ENCODE data around the gene PMM1.
A peak's percentile ranks its signal among the peaks of the same experiment; 100 is the strongest.
"Not testable (repeated sequence)": the region's sequence is repeated elsewhere in the genome, so short reads cannot be mapped to it uniquely, and the experiment has no call there.

Gene PMM1

DNA sequence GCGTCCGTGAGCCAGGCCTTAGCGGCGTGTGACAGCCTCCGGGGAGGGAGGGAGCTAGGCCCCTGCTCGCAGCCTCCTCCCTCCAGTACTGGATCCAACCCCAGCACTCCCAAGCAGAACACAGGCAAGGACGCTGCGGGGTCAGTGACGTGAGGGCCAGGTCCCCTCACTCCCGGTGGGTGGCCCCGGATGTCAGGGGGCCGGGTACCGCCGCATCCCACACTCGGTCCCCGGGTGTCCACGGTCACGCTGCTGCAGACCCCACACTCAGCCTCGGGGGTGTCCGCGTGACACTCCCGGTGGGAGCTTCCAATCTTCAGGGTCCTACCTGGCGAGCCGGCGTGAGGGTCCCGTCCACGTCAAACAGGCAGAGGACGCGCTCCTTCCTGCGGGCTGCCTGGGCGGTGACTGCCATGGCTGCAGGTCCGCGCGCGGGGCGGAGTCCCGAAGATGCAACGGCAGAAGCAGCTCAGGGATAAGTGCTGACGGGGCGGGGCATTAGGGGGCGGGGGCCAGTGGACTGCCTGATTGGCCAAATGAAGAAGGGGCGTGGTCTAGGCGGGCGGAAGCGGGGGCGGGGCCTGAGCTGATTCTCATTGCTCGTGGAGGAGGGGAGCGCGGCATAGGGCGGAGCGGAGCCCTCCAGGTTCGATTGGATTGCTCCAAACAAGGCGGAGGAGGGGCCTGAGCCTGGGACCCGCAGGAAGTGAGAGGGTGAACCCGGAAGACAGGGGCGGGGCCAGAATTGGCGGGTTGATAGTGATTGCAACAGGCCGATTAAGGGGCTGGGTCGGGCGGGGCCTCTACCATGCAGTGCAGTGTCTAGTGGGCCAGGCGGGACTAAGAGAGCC is at the start of gene PMM1:
Gene PMM1 (minus strand): TSS at position 450 of the 851 bp plus-strand sequence. CDS start 35 bp downstream, at position 415.
- DNase-seq (ENCODE audit: low spot score): peak; percentile 100

DNA sequence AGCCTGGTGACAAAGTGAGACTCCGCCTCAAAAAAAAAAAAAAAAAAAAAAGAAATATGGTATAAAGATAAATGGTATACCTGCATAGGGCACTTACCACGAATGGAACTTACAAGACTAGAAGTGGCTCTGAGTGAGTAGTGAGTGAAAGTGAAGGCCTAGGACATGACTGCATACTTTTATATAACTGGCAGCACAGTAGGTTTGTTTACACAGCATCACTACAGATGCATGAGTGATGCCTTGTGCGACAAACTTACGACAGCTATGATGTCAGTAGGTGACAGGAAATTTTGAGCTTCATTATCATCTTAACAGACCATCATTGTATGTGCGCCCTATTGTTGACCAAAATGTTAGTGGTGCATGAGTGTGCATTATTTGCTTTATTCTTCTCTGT is 49.1 kb upstream of the PMM1 start:
- no peak for DNase-seq (ENCODE audit: low spot score)

DNA sequence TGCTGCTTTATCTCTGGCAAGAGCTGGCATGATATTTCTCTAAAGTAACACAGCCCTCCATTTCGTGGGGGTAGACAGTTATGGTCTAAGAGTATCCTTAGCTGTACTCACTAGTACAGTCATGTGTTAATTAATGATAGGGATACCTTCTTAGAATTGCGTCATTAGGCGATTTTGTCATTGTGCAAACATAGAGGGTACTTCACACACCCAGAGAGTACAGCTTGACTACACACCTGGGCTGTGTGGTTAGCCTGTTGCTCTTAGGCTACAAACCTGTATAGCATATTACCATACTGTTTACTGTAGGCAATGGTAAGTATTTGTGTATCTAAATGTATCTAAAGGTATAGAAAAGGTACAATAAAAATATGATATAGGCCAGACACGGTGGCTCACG is 48.5 kb upstream of the PMM1 start:
- no peak for DNase-seq (ENCODE audit: low spot score)

DNA sequence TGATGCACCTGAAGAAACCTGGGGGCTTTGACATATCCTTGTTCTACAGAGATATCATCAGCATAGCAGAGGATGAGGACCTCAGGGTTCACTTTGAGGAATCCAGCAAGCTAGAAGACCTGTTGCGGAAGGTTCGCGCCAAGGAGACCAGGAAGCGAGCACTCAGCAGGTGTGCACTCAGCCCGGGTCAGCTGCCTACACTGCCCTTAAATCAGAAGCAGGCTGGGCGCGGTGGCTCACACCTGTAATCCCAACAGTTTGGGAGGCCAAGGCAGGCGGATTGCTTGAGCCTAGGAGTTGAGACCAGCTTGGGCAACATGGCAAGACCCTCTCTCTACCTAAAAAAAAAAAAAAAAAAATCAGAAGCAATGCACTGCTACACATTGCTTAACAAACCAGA is 48.0 kb upstream of the PMM1 start:
- not testable (repeated sequence) for DNase-seq (ENCODE audit: low spot score)

DNA sequence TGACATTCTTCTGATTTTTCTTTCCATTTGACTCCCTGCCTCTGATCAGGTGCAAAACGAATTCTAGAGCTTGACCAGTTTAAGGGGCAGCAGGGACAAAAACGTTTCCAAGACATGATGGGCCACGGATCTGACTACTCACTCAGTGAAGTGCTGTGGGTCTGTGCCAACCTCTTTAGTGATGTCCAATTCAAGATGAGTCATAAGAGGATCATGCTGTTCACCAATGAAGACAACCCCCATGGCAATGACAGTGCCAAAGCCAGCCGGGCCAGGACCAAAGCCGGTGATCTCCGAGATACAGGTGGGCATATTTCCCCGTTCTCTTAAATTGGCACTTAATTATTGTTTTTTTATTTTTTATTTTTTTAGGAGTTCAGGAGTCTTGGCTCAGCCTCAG is 46.8 kb upstream of the PMM1 start:
- DNase-seq (ENCODE audit: low spot score): no peak

DNA sequence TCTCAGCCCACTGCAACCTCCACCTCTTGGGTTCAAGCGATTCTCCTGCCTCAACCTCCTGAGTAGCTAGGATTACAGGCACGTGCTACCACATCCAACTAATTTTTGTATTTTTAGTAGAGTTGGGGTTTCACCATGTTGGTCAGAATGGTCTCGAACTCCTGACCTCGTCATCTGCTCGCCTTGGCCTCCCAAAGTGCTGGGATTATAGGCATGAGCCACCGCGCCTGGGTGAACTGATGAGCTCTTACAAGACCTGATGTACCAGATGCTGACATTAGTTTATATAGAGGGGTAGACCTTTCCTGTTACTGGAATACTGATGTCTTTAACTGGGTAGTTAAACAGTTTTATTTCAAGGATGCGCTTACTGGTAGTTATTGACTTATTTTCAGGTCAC is 45.0 kb upstream of the PMM1 start:
- not testable (repeated sequence) for DNase-seq (ENCODE audit: low spot score)

DNA sequence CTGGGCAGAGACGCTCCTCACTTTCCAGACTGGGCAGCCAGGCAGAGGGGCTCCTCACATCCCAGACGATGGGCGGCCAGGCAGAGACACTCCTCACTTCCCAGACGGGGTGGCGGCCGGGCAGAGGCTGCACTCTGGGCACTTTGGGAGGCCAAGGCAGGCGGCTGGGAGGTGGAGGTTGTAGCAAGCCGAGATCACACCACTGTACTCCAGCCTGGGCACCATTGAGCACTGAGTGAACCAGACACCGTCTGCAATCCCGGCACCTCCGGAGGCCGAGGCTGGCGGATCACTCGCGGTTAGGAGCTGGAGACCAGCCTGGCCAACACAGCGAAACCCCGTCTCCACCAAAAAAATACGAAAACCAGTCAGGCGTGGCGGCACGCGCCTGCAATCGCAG is 42.0 kb upstream of the PMM1 start:
- not testable (repeated sequence) for DNase-seq (ENCODE audit: low spot score)

DNA sequence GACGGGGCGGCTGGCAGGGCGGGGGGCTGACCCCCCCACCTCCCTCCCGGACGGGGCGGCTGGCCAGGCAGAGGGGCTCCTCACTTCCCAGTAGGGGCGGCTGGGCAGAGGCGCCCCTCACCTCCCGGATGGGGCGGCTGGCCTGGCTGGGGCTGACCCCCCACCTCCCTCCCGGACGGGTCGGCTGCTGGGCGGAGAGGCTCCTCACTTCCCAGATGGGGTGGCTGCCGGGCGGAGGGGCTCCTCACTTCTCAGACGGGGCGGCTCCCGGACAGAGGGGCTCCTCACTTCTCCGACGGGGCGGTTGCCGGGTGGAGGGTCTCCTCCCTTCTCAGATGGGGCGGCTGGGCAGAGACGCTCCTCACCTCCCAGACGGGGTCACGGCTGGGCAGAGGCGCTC is 41.5 kb upstream of the PMM1 start:
- not testable (repeated sequence) for DNase-seq (ENCODE audit: low spot score)

DNA sequence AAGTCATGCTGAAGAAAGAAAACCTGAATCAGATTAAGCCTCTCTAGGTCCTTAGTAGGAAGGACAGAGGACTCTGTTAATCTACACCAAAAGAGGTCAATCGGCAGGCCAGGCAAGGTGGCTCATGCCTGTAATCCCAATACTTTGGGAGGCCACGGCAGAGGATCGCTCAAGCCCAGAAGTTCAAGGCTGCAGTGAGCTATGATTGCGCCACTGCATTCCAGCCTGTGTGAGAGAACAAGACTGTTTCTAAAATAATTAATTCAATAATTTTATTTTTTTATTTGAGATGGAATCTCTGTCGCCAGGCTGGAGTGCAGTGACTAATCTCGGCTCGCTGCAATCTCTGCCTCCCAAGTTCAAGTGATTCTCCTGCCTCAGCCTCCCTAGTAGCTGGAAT is 35.9 kb upstream of the PMM1 start:
- DNase-seq (ENCODE audit: low spot score): no peak

DNA sequence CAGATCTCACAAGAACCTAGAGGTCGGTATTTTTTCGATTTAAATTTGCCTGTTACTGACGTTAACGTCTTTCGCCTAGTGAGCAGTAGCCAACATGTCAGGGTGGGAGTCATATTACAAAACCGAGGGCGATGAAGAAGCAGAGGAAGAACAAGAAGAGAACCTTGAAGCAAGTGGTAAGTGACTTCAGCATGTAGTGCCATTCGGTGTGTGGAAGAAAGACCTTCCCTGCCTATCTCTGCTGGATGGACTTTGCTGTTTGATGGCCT is 32.2 kb upstream of the PMM1 start:
- DNase-seq (ENCODE audit: low spot score): no peak

DNA sequence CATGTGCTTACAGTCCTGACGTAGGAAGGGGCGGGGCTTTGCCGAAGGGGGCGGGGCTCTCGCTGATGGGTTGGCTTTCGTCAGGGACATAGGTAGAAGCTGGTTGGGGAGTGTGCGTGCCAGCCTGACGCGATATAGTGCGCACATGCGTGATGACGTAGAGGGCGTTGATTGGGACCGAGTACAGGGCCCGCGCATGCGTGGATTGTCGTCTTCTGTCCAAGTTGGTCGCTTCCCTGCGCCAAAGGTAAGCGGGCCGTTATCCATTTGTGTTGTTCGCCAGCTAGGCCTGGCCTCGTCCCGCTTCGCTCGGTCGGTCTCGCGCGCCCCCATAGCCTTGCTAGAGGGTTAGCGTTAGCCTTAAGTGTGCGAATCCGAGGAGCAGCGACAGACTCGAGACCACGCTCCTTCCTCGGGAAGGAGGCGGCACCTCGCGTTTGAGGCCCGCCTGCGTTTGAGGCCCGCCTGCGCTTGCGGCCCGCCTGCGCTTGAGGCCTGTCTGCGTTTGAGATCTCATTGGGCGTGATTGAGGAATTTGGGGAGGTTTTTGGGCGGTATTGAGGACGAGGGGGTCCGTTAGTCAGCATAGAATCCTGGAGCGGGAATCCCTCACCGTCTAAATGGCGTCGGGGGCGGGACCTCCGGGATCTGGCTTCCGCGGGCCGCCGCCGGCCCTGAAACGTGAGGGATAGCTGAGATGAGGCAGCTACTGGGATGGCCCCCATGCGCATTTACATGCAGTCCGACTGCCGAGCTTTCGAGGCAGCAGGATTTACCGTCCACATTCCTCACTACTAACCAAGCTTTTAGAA is 31.7 kb upstream of the PMM1 start, which contains the start of gene XRCC6:
Gene XRCC6 (plus strand): TSS at position 197 of the 812 bp plus-strand sequence. CDS start 710 bp downstream, outside the sequence.
- peak; percentile 100 for DNase-seq (ENCODE audit: low spot score)

DNA sequence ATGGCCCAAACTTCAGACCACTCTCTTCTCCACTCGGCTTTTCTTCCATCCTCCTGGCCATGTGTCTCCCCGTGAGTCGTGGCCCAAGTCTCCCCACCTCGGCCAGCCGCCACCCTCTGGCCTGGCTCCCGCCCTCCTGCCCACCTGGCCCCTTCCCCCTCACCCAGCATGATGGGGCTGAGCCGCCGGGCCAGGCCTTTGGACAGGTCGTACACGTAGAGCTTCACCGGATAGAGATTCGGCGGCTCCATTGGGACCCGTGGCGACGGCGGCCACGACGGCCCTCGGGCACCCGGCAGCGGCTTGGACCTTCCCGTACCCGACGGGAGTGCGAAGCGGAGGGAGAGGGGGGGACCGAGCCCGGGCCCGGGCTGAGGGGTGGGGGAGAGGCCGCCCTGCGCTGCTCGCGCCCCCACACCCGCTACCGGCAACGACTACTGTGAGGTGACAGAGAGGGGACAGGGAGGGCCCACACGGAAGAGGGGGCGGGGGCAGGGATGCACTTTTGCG is 31.0 kb upstream of the PMM1 start, which contains the start of gene DESI1:
Gene DESI1 (minus strand): TSS at position 455 of the 510 bp plus-strand sequence. CDS start 204 bp downstream, at position 251.
- DNase-seq (ENCODE audit: low spot score): peak; percentile 34

DNA sequence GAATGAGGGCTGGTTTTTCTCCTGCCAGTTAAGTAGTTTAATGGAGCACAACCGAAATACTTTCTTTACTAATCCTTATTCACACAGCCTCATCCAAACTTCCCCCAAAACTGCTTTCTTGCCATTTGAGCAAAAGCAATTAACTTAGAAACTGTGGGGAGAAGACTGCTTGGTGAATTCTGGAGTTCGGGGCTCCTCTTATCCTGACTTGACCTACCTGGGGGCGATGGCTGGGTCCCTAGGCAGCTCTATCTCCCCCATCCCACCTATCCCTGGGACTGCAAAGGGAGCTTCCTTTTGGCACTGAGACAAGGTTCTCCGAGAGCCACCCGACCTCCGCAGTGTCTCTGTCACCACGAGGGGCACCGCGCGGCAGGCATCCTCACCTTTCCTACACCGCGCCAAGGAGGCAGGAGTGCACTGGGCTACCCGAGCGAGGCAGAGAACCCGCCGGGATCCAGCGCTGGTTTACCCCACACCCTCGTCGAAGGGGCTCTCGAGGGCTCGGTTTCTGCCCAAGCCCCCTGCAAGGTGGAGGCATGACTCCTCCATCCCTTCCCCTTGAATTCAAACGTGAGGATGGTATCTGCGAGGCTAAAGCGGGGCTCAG is 30.4 kb upstream of the PMM1 start:
- no peak for DNase-seq (ENCODE audit: low spot score)

DNA sequence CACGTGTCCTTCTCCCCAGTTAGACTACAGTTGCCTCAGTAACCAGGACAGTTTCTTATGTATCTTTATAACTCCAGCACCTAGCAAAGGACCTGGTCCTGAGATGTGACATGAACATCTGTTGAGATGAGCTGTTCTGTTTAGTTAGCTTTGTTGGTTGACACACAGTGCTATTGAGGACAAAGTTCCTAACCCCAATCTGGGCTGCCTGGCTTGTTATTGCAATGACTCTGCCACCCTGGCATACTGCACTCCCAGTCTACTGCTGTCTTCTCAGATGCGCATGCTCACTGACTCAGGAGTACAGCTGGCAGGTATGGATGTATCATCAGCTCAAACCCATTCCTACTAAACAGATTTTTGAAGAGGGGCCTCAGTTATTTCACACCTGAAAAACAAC is 23.8 kb upstream of the PMM1 start:
- DNase-seq (ENCODE audit: low spot score): no peak

DNA sequence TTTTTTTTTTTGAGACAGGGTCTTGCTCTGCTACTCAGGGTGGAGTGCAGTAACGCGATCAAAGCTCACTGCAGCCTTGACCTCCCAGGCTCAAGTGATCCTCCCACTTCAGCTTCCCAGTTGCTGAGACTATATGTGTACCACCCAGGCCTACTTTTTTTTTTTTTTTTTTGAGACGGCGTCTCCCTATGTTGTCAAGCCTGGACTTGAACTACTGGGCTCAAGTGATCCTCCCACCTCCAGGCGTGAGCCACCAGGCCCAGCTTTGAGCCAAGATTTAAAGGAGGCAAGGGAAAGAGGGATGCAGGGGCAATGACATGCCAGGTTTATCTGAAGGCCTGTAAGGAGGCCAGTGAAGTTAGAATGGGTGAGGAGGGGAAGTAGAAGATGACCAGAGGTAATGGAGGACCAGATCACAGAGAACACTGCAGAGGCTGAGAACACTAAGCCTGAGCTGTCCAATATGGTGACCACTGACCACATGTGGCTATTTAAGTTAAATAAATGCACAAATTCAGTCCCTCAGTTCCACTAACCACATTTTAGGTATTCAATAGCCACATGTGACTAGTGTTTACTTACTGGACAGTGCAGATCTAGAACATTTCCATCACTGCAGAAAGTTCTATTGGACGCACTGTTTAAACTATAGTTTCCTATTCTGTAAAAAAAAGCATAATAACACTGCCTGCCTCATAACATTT is 23.1 kb upstream of the PMM1 start:
- DNase-seq (ENCODE audit: low spot score): no peak

DNA sequence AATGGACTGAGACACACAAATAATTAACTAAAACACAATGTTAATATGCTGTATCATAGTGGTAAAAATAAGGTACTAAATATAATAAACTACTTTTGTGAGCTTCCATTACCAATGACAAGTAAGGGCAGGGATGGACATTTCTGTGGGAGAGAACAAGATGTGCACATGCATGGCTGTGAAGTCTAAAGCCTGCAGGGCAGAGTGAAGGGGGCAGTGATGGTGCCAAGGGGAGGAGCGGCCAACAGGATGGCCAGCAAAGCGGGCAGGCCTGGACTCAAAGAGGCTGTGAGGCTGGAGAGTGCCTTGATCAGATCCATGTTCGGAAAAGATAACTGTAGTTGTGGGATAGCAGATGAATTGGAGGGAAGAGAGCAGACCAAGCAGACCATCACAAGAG is 18.7 kb upstream of the PMM1 start:
- no peak for DNase-seq (ENCODE audit: low spot score)

DNA sequence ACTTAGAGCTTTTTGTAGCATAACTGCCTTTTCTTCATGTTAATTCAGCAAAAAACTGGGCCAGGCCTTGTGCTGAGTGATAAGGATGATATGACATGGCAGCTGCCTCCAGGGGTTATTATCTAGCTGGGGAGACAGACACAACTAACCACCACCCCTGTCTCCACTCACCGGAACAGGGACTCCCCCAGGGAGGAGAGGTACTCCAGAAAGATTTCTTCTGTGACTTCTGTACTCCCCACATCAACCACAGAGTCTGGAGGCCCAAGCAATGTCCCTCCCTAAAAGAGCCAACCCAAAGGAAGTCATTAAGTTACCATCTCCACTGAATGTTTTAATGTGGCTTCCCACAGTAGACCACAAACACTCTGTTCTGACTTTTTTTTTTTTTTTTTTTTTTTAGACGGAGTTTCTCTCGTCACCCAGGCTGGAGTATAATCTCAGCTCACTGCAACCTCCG is 14.3 kb upstream of the PMM1 start:
- DNase-seq (ENCODE audit: low spot score): no peak

DNA sequence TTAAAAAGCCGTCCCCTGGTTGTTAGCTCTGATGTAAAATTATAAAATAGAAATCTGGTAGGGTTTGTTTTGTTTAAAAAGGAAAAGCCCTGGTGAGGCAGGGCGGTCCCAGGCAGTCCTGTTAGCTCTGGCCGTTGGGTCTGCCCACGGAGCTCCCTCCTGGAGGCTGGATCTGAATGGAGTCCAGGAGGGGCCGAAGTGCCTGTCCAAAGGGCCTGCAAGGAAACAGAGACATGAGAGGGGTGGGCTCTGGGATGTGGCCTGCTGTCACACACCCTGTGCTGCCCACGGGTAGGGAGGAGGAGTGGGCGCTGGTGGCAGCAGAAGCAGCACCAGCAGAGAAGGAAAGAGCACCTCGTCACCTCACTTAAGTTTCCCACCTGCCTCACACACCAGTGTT is 11.3 kb upstream of the PMM1 start:
- DNase-seq (ENCODE audit: low spot score): no peak

DNA sequence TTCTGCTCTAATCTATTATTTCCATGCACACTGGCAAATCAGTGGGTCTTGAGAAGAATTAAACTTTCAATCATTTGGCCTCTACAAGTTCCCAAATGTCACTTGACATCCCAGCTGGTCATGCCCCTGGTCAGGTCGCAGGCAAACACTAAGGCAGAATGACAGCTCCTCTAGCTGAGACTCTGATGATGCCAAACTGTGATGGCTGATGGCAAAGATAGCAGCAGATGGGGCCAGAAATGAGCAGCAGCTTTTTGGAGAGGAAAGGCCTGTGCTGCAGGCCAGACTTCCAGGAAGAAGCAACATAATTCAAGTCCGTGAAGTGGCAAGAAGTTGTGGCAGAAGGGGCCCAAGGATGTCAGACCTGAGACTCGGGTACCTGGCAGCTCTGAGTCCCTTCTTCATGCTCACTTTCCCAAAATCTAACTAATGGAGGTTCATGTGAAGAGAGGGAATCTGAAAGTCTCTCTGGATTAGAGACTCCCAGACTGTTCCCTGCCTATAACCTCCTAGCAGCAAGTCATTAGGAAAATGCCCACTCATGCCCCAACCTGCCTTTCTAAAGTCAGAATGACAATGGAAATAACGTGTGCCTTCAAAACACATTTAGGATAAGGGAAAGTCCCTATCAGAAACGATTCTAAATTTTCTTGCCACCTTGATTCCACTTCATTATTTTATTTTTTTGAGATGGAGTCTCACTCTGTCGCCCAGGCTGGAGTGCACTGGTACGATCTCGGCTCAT is 9.4 kb upstream of the PMM1 start:
- no peak for DNase-seq (ENCODE audit: low spot score)

DNA sequence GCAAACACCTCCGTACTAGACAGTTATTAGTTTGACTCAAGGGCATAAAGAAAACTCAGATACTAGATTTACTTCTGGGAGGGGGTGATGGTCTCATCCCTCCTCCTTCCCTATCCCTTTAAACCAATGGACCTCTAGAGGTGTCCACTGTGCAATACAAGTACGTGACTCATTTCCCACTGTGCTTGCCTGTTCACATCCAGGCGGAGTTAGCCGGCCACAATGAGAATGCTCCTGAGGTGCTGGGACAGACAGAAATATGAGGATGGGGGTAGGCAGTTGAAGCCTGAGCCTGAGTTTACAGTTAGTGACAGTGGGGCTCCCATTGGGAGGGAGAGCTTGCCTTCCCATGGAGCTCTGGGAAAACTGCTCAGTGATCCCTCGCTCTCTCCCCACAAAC is 8.4 kb upstream of the PMM1 start:
- DNase-seq (ENCODE audit: low spot score): no peak

DNA sequence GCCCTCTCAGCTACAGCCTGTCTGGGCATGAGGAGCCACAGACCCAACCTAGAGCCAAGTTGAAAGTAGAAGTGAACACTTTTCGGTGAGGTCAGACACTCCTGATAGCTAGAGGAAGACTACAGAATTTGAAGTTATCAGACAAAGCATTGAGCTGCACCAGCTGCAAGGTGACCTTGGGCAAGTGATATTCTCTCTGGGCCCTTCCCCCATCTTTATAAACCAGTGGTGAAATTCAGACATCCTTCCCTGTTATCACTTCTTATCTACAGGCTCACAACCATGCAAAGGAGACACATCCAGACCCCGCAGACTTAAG is 8.0 kb upstream of the PMM1 start:
- no peak for DNase-seq (ENCODE audit: low spot score)

All from pons (tissue), 1 donor.